GM19468 (cell line): ENCODE results near the gene TK2.
"Not testable (repeated sequence)": the region's sequence is repeated elsewhere in the genome, so short reads cannot be mapped to it uniquely, and the experiment has no call there.

ENCODE experiments used
- ATAC-seq: cut with Tn5 transposase; IDR thresholded peaks from one replicate; pipeline ENCODE4 v1.9.1; 2021; ENCODE audit warnings: mild to moderate bottlenecking, moderate library complexity, moderate number of reproducible peaks; ENCODE audit not compliant: unreplicated experiment; ENCODE audit errors: extremely low read depth

The TK2 gene

DNA sequence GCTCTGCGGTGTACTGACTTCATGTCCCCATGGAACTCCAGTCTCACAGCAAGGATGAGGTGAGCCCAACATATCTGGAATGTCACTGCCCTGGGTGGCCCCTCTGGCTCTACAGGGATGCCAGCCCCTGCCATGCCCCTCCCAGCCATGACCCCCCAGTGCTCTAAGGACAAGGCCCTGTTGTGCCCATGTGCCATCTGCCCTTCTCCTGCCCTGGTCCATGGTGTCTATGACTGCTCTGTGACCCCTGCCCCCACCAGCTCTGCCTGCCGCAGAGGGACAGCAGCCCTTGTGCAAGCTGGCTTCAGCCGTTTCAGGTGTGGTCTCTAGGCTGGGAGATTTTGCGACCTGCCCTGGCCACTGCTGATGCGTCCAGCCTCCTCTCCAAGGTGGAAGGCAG is 40.3 kb downstream of the TK2 start:
- ATAC-seq: no peak

- ATAC-seq: no peak
Measured at GRCh38 chr16:66508914-66509496, 40.9 kb downstream of the TK2 start.

DNA sequence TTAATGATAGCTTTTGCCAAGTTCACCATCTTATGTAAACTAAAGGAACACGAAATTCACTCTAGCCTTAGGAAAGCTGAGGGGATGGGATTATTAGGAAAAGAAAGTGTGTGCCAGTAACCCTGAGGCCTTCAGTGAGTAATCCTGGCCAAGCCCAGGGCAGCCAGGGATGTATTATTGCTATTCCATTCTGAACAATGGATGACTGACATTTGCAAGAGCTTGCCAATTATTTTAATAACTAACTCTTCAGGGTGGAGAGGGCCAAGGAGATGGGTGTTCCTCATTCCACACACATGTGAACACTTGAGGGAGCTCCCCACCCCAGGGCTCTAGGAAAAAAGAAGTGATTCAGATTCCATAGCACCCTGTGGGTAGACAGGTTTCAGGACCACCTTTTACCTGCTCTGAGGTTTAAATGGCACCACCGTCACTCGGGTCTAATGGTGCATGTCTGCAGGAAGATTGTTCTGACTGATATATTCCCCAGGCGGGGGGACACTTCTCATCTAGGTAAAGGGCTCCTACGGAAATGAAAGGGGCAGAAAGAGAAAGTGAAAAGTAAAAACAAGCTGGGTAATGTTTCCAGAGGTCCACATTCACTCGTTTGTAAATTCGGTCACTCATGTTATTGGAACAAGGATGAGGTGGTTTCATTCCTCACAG is 41.5 kb downstream of the TK2 start:
- ATAC-seq: no peak

- no peak for ATAC-seq
Measured at GRCh38 chr16:66507731-66508239, 42.1 kb downstream of the TK2 start.

- no peak for ATAC-seq
Measured at GRCh38 chr16:66503612-66504011, 46.3 kb downstream of the TK2 start.

- no peak for ATAC-seq
Measured at GRCh38 chr16:66503030-66503429, 46.9 kb downstream of the TK2 start.

- ATAC-seq: no peak
Measured at GRCh38 chr16:66502020-66502913, 47.7 kb downstream of the TK2 start.

- ATAC-seq: not testable (repeated sequence)
Measured at GRCh38 chr16:66501563-66501962, 48.4 kb downstream of the TK2 start.

DNA sequence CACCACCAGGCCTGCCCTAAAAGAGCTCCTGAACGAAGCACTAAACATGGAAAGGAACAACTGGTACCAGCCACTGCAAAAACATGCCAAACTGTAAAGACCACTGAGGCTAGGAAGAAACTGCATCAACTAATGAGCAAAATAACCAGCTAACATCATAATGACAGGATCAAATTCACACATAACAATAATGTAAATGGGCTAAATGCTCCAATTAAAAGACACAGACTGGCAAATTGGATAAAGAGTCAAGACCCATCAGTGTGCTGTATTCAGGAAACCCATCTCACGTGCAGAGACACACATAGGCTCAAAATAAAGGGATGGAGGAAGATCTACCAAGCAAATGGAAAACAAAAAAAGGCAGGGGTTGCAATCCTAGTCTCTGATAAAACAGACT is 52.0 kb downstream of the TK2 start:
- ATAC-seq: not testable (repeated sequence)

DNA sequence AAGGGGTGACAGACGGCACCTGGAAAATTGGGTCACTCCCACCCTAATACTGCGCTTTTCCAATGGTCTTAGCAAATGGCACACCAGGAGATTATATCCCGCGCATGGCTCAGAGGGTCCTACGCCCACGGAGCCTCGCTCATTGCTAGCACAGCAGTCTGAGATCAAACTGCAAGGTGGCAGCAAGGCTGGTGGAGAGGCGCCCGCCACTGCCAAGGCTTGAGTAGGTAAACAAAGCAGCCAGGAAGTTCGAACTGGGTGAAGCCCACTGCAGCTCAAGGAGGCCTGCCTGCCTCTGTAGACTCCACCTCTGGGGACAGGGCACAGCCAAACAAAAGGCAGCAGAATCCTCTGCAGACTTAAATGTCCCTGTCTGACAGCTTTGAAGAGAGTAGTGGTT is 53.7 kb downstream of the TK2 start:
- not testable (repeated sequence) for ATAC-seq

DNA sequence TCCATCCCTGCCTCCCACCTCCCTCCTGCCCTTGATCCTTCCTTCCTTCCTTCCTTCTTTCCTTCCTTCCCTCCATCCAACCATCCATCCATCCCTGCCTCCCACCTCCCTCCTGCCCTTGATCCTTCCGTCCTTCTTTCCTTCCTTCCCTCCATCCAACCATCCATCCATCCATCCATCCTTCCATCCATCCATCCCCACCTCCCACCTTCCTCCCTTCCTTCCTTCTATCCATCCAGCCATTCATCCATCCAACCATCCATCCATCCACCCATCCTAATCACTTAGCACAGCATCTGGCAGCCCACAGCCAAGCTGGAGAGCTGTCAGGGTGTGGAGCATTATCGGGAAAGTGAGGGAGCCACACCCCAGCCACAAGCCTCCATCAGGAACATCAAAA is 54.5 kb downstream of the TK2 start:
- ATAC-seq: no peak

DNA sequence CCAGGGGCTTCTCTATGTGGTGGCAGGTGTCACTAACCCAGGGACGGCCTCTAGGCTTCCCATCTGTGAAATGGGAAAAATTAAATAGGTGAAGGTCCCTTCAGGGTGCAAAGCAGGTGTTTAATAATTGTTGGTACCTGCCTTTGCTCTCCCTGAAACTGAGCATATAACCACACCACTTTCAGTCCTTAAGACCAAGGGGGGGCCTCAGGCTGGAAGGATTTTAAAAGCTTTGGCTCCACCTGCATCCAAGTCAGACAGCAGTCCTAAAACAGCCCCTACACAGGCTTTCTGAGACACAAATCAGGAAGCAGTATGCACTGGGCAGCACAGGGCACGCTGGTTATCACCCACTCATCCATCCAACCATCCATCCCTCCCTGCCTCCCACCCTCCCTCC is 55.0 kb downstream of the TK2 start:
- ATAC-seq: no peak

DNA sequence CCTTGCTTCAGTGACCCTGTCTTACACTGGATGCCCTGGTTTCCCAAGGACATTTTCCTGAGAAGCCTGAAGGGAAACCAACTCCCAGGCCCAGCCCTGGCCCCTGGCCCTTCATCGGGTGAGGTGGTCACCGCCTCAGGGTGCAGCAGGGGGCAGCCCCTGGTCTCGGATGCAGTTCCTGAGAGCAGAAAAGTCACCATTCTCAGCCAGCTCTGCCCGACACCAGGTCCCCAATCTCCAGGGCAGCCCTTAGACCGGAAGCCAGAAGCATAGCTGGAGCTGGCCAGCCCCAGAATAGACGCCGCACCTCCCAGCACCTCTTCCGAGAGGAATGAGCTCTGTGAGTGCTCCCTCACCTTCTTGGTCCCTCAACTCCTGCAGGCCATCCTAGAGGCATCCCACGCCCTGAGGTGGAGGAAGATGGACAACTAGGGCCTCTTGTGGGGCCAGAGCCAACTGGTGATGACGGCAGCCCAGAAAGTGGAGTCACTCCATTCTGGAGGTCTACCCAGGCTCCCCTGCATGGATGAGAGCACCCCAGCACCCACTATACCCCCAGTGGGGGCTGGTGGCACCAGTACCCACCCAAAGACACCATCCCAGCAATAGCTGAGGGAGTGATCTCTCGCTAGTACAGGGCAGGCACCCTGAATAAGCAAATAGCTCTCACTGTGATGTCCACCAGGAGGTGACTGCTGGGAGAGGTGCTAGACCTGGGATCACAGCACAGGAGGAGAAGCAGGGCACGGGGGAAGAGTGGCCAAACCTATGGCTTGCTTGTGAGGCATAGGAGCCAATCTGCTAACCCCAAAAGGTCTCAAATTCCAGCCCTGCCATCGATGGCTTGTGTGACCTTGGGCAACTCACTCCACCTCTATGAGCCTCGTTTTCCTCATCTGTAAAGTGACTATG is 56.2 kb downstream of the TK2 start:
- no peak for ATAC-seq

- no peak for ATAC-seq
Measured at GRCh38 chr16:66491716-66492064, 58.2 kb downstream of the TK2 start.

GRCh38 chr16:66490774-66491715 is 58.9 kb downstream of the TK2 start:
- ATAC-seq: no peak

- no peak for ATAC-seq
Measured at GRCh38 chr16:66489818-66490217, 60.1 kb downstream of the TK2 start.

GRCh38 chr16:66489385-66489784 is 60.5 kb downstream of the TK2 start:
- ATAC-seq: no peak

DNA sequence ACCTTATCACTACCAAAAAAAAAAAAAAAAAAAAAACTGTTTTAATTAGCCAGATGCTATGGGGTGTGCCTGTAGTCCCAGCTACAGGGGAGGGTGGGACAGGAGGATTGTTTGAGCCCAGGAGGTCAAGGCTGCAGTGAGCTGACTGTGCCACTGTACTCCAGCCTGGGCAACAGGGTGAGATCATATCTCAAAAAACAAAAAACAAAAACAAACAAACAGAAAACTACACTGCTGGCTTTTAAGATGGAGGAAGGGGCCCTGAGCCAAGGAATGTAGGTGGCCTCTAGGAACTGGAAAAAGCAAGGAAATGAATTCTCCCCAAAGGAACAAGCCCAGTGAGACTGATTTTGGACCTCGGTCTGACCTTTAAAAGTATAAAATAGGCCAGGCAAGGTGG is 61.4 kb downstream of the TK2 start:
- ATAC-seq: no peak
